HCT116 (cell line): Measurements from ENCODE around the gene RTKN2. TPM values are rescaled to one million over a fixed set of nuclear protein-coding genes. Genes with fewer than 3 reads are reported as not detected.

Source experiments
- ATAC-seq: fragments of 200-7000 bp; cut with Tn5 transposase; 2 replicates; pipeline ENCODE4 v1.9.1; 2020; ENCODE audit warnings: mild to moderate bottlenecking, moderate library complexity
- BruUV-seq: library from RNA; stranded (reverse); fragments of 400-500 nt; replicated peaks from 2 replicates; lab custom pipeline; 2021; lab: Mats Ljungman, UMichigan
- CTCF ChIA-PET: fragments of 300-600 bp; sonication (Branson Sonifier 250); formaldehyde crosslinking; loops from one replicate; lab custom pipeline; 2021; ENCODE audit warnings: antibody characterized with exemption; lab: Charles Lee
- POLR2A ChIA-PET: fragments of 300-600, 350-600 bp; sonication (Branson Sonifier 250); formaldehyde crosslinking; loops from one replicate; lab custom pipeline; 2021; ENCODE audit warnings: antibody characterized with exemption; lab: Charles Lee
- RAD21 ChIA-PET, 2 experiments: fragments of 300-600 bp; sonication (Branson Sonifier 250); formaldehyde crosslinking; loops; one replicate each; lab custom pipeline; 2023; ENCODE audit warnings: low total read pairs in 2 of 2; ENCODE audit not compliant: uncharacterized antibody in 2 of 2, unreplicated experiment in 2 of 2, low non-redundant PET in 1 of 2; lab: Charles Lee
- DNase-seq: peaks from one replicate; pipeline ENCODE4 v3.0.0-alpha.2; 2010; ENCODE audit warnings: low read depth, low spot score
- H2AFZ ChIP-seq: fragments of 200-600 bp; shearing (Covaris generic), sonication (generic); 2 replicates; pipeline ENCODE4 v1.6.1; 2017; ENCODE audit warnings: low read depth, mixed run types, mixed read lengths, antibody characterized with exemption, low read length; ENCODE audit not compliant: poor library complexity, severe bottlenecking
- H3K27ac ChIP-seq: 2 replicates; pipeline ENCODE4 v1.5.1; 2012; ENCODE audit warnings: low read depth, low read length
- H3K27me3 ChIP-seq: fragments of 200-600 bp; sonication (generic); 2 replicates; pipeline ENCODE4 v1.6.1; 2016; ENCODE audit warnings: mixed run types, low read length, mixed read lengths; ENCODE audit not compliant: insufficient read depth
- H3K36me3 ChIP-seq, 2 experiments: fragments of 200-500 bp in 1 of 2; fragments of 200-600 bp in 1 of 2; sonication (Bioruptor generic) in 1 of 2; sonication (generic) in 1 of 2; 2 replicates each; pipeline versions ENCODE4 v1.5.1 to v1.6.1; 2014 to 2016; ENCODE audit warnings: low read length in 2 of 2, inconsistent platforms in 1 of 2, mixed read lengths in 1 of 2, mixed run types in 1 of 2; ENCODE audit not compliant: insufficient read depth in 2 of 2, control insufficient read depth in 1 of 2
- H3K4me1 ChIP-seq, 2 experiments: fragments of 200-600 bp in 1 of 2; sonication (generic) in 1 of 2; 2 replicates each; pipeline versions ENCODE4 v1.5.1 to v1.6.1; 2012 to 2017; ENCODE audit warnings: low read length in 2 of 2, inconsistent platforms in 1 of 2, mild to moderate bottlenecking in 1 of 2, mixed read lengths in 1 of 2, mixed run types in 1 of 2, moderate library complexity in 1 of 2; ENCODE audit not compliant: insufficient read depth in 2 of 2, control insufficient read depth in 1 of 2
- H3K4me2 ChIP-seq: fragments of 200-600 bp; sonication (generic); 2 replicates; pipeline ENCODE4 v1.6.1; 2017; ENCODE audit warnings: mixed run types, low read length, mixed read lengths
- H3K4me3 ChIP-seq, 2 experiments: fragments of 200-600 bp in 1 of 2; sonication (generic) in 1 of 2; replicated peaks in 1 of 2; 2 replicates each; pipeline ENCODE4 v1.5.1; 2011 to 2016; ENCODE audit warnings: low read length in 2 of 2, control low read depth in 1 of 2, low read depth in 1 of 2, mild to moderate bottlenecking in 1 of 2, mixed read lengths in 1 of 2, mixed run types in 1 of 2
- H3K79me2 ChIP-seq: fragments of 200-600 bp; sonication (generic); 2 replicates; pipeline ENCODE4 v1.6.1; 2017; ENCODE audit warnings: mild to moderate bottlenecking, mixed run types, low read length, moderate library complexity, mixed read lengths; ENCODE audit not compliant: insufficient read depth
- H3K9ac ChIP-seq: fragments of 200-600 bp; sonication (generic); 2 replicates; pipeline ENCODE4 v1.6.1; 2016; ENCODE audit warnings: low read length, mixed read lengths
- H3K9me2 ChIP-seq: fragments of 200-600 bp; sonication (generic), shearing (Covaris generic); 2 replicates; pipeline ENCODE4 v1.6.1; 2017; ENCODE audit warnings: mixed run types, mild to moderate bottlenecking, moderate library complexity; ENCODE audit not compliant: insufficient read depth
- H3K9me3 ChIP-seq, 2 experiments: fragments of 200-500 bp in 1 of 2; fragments of 200-600 bp in 1 of 2; sonication (Bioruptor generic) in 1 of 2; sonication (generic) in 1 of 2; 2 replicates each; pipeline ENCODE4 v1.6.1; 2014 to 2017; ENCODE audit warnings: low read length in 2 of 2, mixed read lengths in 2 of 2, inconsistent platforms in 1 of 2, low read depth in 1 of 2, mild to moderate bottlenecking in 1 of 2, mixed run types in 1 of 2, moderate library complexity in 1 of 2; ENCODE audit not compliant: control insufficient read depth in 1 of 2, insufficient read depth in 1 of 2
- H4K20me1 ChIP-seq: fragments of 200-600 bp; sonication (generic), shearing (Covaris generic); 2 replicates; pipeline ENCODE4 v1.6.1; 2017; ENCODE audit warnings: mixed run types, mild to moderate bottlenecking, moderate library complexity; ENCODE audit not compliant: insufficient read depth
- ATF3 ChIP-seq: IDR thresholded peaks from 2 replicates; pipeline ENCODE4 v1.6.1; 2012
- CTCF ChIP-seq, 3 experiments: fragments of 200-600 bp in 1 of 3; sonication (generic) in 1 of 3; IDR thresholded peaks in 2 of 3; conservative IDR thresholded peaks in 1 of 3; 2 replicates each; pipeline ENCODE4 v1.5.1; 2012 to 2017; ENCODE audit warnings: low read depth in 2 of 3, low read length in 2 of 3, antibody characterized with exemption in 1 of 3, borderline replicate concordance in 1 of 3, control low read depth in 1 of 3, mild to moderate bottlenecking in 1 of 3, mixed read lengths in 1 of 3, mixed run types in 1 of 3, moderate library complexity in 1 of 3; ENCODE audit not compliant: insufficient read depth in 1 of 3
- ELF1 ChIP-seq: IDR thresholded peaks from 2 replicates; pipeline ENCODE4 v1.6.1; 2012; ENCODE audit warnings: low read depth, borderline replicate concordance
- EZH2 ChIP-seq: fragments of 200-600 bp; sonication (generic); IDR thresholded peaks from 2 replicates; pipeline ENCODE4 v1.6.1; 2017; ENCODE audit warnings: antibody characterized with exemption, mixed run types
- EZH2phosphoT487 ChIP-seq: fragments of 200-600 bp; IDR thresholded peaks from 2 replicates; pipeline ENCODE4 v1.6.1; 2018; ENCODE audit warnings: antibody characterized with exemption, borderline replicate concordance
- JUND ChIP-seq: IDR thresholded peaks from 2 replicates; pipeline ENCODE4 v1.6.1; 2012
- MAX ChIP-seq: IDR thresholded peaks from 2 replicates; pipeline ENCODE4 v1.6.1; 2012
- POLR2A ChIP-seq: IDR thresholded peaks from 2 replicates; pipeline ENCODE4 v1.7.0; 2011; ENCODE audit warnings: borderline replicate concordance; ENCODE audit not compliant: insufficient read depth, insufficient read length; ENCODE audit errors: extremely low read depth
- POLR2AphosphoS5 ChIP-seq: IDR thresholded peaks from 2 replicates; pipeline ENCODE4 v1.6.1; 2011; ENCODE audit warnings: mild to moderate bottlenecking, low read depth, low read length, moderate library complexity
- RAD21 ChIP-seq: IDR thresholded peaks from 2 replicates; pipeline ENCODE4 v1.6.1; 2012; ENCODE audit warnings: low read depth, mild to moderate bottlenecking
- TCF7L2 ChIP-seq: IDR thresholded peaks from 2 replicates; pipeline ENCODE4 v1.7.0; 2011; ENCODE audit warnings: borderline replicate concordance, inconsistent platforms; ENCODE audit not compliant: insufficient read depth, insufficient read length; ENCODE audit errors: extremely low read depth
- ZBTB33 ChIP-seq: IDR thresholded peaks from 2 replicates; pipeline ENCODE4 v1.6.1; 2011; ENCODE audit warnings: mild to moderate bottlenecking, low read length, moderate library complexity; ENCODE audit not compliant: insufficient replicate concordance; ENCODE audit errors: extremely low read depth
- ZFX ChIP-seq: fragments of 450-650 bp; IDR thresholded peaks from 2 replicates; pipeline ENCODE4 v1.6.1; 2017
- ZNF274 ChIP-seq: fragments of 200-500 bp; sonication (Bioruptor generic); IDR thresholded peaks from 2 replicates; pipeline ENCODE4 v1.6.1; 2014; ENCODE audit warnings: mild to moderate bottlenecking, low read depth, low read length, inconsistent platforms
- intact Hi-C: fragments of 100-400 bp; cut with micrococcal nuclease; formaldehyde crosslinking; loops from 2 replicates; pipeline ENCODE4 v1.10.0; 2022
- total RNA-seq: library from RNA; stranded (reverse); gene quantifications from one replicate; pipeline ENCODE4 v1.2.1, GENCODE V29; 2021; ENCODE audit not compliant: unreplicated experiment

The RTKN2 gene
- total RNA-seq, 1 experiment from 2014 or later, result 7.9 TPM

- no peak overlapping the region for H3K27ac ChIP-seq
- H3K4me2 ChIP-seq, result no peak overlapping the region
- no peak for ATAC-seq
- RAD21 ChIA-PET, result no interaction called here
- no peaks in the 10 kb centered on the region for H3K4me1 ChIP-seq
- H2AFZ ChIP-seq, result no peak overlapping the region
- POLR2A ChIA-PET, result no interaction called here
- TF ChIP-seq ATF3, result no peak
- no peak for TF ChIP-seq TCF7L2
- no peak for TF ChIP-seq RAD21
- no peak for TF ChIP-seq ZFX
- TF ChIP-seq EZH2, result no peak
- TF ChIP-seq, all 23 proteins: peak for 0
- no peak for DNase-seq
- H4K20me1 ChIP-seq, result no peaks in the 10 kb centered on the region
- CTCF ChIA-PET, result no interaction called here
- H3K36me3 ChIP-seq, result no peaks in the 10 kb centered on the region
- intact Hi-C loops, result no loop called here
- no peak overlapping the region for H3K4me3 ChIP-seq
- no peaks in the 10 kb centered on the region for H3K27me3 ChIP-seq
- H3K79me2 ChIP-seq, result no peaks in the 10 kb centered on the region
- no peaks in the 10 kb centered on the region for H3K9me2 ChIP-seq
- BruUV-seq, result no TSS peak
- no peak overlapping the region for H3K9ac ChIP-seq
- H3K9me3 ChIP-seq, result no peaks in the 10 kb centered on the region
Measured at GRCh38 chr10:62188021-62188616, 80.5 kb downstream of the RTKN2 start.

- H4K20me1 ChIP-seq, result no peaks in the 10 kb centered on the region
- ChIA-PET CTCF (no interaction called here), POLR2A (no interaction called here), RAD21 (interaction anchor here in 1 of 2 experiments (0.7 kb wide), 1 partner anchor 17 kb away, joined by 4 read pairs; no protein-coding TSS in a partner anchor)
- no peaks in the 10 kb centered on the region for H3K36me3 ChIP-seq
- no TSS peak for BruUV-seq
- DNase-seq (no peak), ATAC-seq (no peak)
- no peak overlapping the region for H3K4me2 ChIP-seq
- no peak overlapping the region for H3K9ac ChIP-seq
- H3K27ac ChIP-seq, result no peak overlapping the region
- H3K9me2 ChIP-seq, result no peaks in the 10 kb centered on the region
- H3K79me2 ChIP-seq, result no peaks in the 10 kb centered on the region
- H3K27me3 ChIP-seq, result no peaks in the 10 kb centered on the region
- intact Hi-C loops, result no loop called here
- H3K4me1 ChIP-seq, result no peaks in the 10 kb centered on the region
- no peak overlapping the region for H3K4me3 ChIP-seq
- no peaks in the 10 kb centered on the region for H3K9me3 ChIP-seq
- H2AFZ ChIP-seq, result no peak overlapping the region
- TF ChIP-seq ELF1 (no peak), POLR2AphosphoS5 (no peak), EZH2phosphoT487 (no peak), ATF3 (no peak), JUND (no peak), POLR2A (no peak), CTCF (IDR thresholded peaks at IDR 0.05 in 2 of 3, conservative IDR thresholded peaks at IDR 0.05 in 1 of 3; ENCODE audit: borderline replicate concordance in 1 of 3, insufficient read depth in 1 of 3, low read depth in 2 of 3, low read length in 2 of 3) (no peak), MAX (no peak), ZNF274 (no peak), RAD21 (no peak), ZBTB33 (no peak)
Measured at GRCh38 chr10:62186999-62187675, 81.5 kb downstream of the RTKN2 start.
